DOHH2 (cell line): ENCODE data around the gene OR8S1.

Experiments used
- EZH2phosphoT487 ChIP-seq: fragments of 200-600 bp; sonication (generic); IDR thresholded peaks from 2 replicates; pipeline ENCODE4 v1.6.1; 2017; ENCODE audit warnings: borderline replicate concordance, mild to moderate bottlenecking, antibody characterized with exemption, low read length, moderate library complexity, mixed read lengths
- TF ChIP-seq, protein P1 (sequence below): fragments of 200-600 bp; sonication (generic); IDR thresholded peaks from one replicate; pipeline ENCODE4 v1.5.1; 2014; ENCODE audit warnings: antibody characterized with exemption, mild to moderate bottlenecking, low read depth, low read length; ENCODE audit not compliant: poor library complexity, severe bottlenecking

DNA sequence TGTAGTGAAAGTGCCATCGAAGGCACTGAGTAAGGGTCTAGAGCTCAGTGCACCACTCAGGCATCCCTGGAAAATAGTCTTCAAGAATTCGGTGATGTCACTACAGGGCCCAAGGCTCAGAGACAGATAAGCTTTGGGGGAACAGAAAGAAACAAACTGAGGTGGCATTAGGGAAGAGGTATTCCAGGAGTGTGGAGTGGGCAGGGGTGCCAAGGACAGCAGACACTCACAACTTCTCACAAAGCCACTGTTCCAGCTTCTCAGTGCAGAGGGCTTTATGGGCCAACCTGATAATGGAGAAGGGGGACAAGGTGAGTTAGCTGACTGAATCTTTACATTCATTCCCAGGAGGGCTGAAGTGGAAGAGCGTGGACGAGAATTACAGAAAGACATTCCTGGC, 42.3 kb downstream of the OR8S1 start:
- TF ChIP-seq, protein P1, sequence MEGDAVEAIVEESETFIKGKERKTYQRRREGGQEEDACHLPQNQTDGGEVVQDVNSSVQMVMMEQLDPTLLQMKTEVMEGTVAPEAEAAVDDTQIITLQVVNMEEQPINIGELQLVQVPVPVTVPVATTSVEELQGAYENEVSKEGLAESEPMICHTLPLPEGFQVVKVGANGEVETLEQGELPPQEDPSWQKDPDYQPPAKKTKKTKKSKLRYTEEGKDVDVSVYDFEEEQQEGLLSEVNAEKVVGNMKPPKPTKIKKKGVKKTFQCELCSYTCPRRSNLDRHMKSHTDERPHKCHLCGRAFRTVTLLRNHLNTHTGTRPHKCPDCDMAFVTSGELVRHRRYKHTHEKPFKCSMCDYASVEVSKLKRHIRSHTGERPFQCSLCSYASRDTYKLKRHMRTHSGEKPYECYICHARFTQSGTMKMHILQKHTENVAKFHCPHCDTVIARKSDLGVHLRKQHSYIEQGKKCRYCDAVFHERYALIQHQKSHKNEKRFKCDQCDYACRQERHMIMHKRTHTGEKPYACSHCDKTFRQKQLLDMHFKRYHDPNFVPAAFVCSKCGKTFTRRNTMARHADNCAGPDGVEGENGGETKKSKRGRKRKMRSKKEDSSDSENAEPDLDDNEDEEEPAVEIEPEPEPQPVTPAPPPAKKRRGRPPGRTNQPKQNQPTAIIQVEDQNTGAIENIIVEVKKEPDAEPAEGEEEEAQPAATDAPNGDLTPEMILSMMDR = no peak
- TF ChIP-seq EZH2phosphoT487 = no peak
